GM21723 (cell line): ENCODE measurements around the gene ESRRG.
"Not testable (repeated sequence)": the region's sequence is repeated elsewhere in the genome, so short reads cannot be mapped to it uniquely, and the experiment has no call there.

Experiments used
- ATAC-seq: cut with Tn5 transposase; IDR thresholded peaks from one replicate; pipeline ENCODE4 v1.9.1; 2021; ENCODE audit warnings: mild to moderate bottlenecking, moderate library complexity; ENCODE audit not compliant: unreplicated experiment

The ESRRG gene

DNA sequence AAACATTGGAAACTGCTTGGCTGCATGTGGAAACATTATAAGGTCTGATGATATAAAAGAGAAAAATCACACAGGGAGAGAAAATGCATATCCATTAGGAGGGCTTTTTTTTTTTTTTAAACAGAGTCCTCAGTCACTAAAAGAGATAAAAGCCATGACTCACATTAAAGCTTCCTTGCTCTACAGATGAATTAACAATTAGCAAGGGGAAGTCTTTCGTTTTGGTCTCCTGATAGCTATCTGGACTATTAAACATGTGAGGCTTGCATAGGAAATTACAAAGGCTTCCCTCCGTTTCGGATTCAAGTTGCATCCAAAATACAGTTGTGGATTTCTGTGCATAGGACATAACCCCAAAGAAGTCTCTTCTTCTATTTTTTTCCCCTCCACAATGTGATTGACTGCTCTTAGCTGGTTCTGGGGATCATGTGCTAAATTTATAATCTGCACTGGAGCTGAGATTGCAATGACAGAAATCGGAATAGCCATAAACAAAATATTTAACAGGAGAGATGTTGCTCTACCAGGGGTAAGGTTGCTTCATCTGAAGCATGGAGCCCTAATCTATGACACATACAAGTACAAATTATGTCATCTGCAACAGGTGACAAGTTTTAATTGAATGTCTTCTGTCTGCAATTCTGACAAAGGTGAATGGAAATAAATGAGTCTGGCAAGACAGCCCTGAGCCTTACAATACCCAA lies 146.8 kb downstream of the ESRRG start:
- no peak for ATAC-seq

GRCh38 chr1:216566641-216567205 lies 156.5 kb downstream of the ESRRG start:
- ATAC-seq: no peak

DNA sequence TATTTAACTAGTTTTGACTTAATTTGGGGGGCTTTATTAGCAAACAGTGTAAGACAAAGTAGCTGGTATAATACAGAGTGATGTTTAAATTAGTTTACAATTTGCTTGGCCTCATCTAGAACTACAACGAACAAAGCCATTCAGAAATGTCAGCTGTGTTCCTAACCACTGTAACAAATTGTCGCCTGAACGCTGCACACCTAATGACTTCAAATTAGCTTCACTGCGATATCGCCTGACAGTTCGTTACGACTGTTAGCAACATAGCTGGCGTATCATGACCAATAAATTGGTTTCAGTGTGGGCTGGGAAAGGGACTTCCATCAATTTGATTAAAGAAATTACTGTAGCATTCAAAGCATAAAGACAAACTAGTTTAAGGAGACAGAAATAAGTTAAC lies 160.1 kb downstream of the ESRRG start:
- ATAC-seq: no peak

GRCh38 chr1:216562383-216562782 lies 160.8 kb downstream of the ESRRG start:
- ATAC-seq: no peak

- ATAC-seq: no peak
Measured at GRCh38 chr1:216560527-216560926, 162.7 kb downstream of the ESRRG start.

- no peak for ATAC-seq
Measured at GRCh38 chr1:216559359-216559758, 163.9 kb downstream of the ESRRG start.

- ATAC-seq: no peak
Measured at GRCh38 chr1:216555653-216556052, 167.6 kb downstream of the ESRRG start.

DNA sequence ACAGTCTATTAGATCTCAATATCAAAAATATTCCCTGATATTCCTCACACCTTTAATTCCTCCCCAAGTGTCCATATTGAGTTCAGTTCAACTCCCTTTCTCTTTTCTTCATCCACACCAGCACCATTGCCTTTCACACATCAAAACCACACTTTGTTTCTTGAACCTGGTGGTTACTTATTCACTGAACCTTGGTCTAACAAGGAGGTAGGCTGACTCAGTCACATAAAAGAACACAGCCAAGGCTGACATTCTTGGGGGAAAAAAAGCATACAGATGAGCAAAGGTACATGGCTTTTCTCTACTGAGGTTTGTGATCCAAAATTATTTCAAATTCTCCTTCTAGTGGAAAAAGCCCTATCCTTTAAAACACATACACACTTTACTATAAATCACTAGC lies 168.3 kb downstream of the ESRRG start:
- ATAC-seq: no peak

DNA sequence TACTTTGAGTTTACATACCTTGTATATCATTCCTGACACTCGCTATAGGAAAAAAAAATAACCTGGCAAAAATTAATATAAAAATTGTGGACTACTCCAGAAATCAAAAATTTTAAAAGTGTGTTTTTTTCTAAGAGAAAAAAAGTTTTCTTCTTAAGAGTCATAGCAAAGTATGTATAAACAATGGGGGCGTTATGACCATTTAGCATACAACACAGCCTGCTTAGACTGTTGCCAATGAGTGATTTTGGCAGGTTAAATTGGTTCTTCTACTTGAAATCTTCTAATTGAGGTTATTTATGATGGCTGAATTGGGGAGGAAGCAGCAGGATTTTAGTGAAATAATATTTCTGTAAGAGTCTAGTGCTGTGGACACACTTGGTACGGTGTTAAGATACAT lies 169.5 kb downstream of the ESRRG start:
- ATAC-seq: no peak

- no peak for ATAC-seq
Measured at GRCh38 chr1:216553040-216553439, 170.2 kb downstream of the ESRRG start.

- no peak for ATAC-seq
Measured at GRCh38 chr1:216549796-216550195, 173.4 kb downstream of the ESRRG start.

DNA sequence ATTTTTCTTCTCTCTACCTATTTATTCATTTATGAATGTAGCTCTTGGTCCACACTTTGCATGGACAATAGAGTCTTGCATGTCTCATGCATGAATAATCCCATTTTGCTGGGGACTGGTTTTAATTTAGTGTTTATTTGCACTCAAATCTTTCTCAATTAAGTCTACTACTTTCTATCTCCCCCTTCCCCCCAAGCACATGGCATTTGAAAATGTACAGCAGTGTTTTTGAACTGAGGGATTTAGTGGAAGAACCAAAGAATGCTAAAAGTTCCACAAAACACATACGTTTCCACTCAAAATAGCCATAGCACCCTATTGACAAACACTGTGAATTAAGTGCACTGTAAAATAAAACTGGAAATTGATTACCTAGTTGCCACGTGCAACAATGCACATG lies 180.5 kb downstream of the ESRRG start:
- no peak for ATAC-seq

GRCh38 chr1:216542263-216542662 lies 181.0 kb downstream of the ESRRG start:
- no peak for ATAC-seq

- no peak for ATAC-seq
Measured at GRCh38 chr1:216535751-216536150, 187.5 kb downstream of the ESRRG start.

DNA sequence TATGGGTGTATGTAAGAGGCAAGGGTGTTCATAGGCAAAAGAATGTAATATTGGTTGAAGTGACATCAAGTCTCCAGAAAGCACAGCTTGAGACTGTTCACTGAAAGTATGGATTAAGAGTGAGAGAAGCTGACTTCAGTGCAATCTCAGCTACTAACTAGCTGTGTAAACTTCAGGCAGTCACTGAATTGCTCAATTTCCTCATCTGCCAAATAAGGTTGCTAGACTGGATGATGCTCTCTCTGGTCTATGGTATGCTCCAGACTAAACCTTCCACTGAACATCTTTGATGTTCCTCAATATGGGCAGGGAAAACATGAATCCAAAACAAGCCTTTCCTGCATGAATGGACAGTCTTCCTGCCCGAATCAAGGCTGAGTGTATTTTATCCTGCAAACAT lies 188.2 kb downstream of the ESRRG start:
- no peak for ATAC-seq

DNA sequence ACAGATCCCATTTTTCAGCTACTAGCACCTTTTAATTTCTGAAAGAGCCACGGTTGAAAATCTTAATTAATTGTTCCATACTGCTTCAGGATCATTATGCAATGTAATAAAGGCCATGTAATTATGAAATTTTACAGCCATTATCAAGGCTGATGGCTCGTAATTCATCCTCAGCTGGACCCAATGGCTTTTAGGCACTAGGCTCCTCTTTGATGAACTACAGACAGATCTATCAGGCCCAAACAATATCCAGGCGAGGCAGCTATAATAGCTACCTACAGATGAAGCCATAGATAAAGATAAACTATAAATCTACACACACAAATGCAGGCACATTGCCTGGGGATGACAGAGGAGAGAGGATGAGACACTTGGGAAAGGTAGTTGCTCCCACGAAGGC lies 189.5 kb downstream of the ESRRG start:
- no peak for ATAC-seq

DNA sequence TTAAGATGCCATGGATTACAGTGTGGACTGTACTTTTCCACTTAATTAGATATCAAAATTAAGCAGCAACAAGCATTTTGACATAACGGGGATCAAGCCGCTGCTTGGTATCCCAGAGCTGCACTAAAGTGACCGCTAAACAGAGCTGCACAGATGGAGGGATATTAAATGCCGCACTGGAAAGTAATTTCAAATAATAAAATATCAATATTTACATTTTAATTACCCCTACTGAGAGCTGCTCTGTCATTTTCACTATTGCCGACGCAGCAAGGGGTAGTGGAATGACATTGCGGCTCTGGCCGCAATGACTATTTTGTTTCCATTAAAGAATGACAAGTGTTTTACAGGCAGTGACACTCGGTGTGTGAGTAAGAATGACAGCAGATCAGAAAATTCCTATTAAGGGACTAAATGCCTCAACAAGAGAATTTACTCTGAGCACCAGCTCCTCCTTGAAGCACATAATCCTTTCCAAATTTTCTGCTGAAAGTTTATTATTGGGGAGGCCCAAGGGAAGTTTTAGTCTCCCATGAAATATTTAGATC lies 190.9 kb downstream of the ESRRG start:
- ATAC-seq: no peak

DNA sequence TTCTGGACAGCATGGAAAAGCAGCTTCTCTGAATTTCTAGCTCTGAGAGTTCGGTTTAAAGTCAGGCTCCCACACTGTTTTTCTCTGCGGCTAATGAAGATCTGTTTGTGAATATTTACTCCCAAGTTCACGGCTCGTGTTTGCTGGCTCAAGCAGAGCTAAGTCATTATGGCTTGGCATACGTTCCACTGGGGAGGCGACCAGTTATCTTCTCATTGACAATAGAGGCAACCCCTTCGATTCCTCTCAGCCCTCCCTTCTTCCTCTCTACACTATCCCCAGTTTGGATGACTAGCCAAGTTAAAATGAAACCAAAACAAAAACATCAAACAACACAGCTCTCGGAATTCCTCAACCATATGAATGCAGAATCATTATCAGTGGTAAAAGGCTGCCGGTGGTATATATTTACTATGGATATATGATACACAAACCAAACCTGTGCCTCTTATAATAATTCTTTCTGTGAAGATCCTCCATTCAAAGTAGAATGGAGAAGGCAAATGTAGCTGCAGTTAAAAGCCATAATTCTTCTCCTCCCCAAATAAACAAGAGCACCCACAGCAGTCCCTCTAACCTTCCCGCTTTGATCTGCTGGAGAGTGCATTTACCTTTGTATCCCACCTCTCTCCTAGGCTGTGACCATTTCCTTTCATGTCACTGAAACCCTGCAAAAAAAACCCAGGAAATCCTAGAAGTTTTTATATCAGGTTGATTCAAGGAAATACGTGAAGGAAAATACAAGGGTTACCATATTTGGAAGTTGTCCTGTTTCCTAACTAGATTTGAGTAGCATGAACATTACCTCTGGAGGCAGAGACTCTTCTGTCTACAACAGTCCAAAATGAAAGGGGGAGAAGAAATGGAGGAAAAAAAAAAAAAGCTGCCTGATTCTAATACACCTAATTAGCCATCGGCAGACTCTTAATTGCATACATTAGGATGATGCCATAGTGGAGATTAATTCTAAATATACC lies 191.7 kb downstream of the ESRRG start:
- ATAC-seq: peak; percentile 32

GRCh38 chr1:216529851-216530250 lies 193.4 kb downstream of the ESRRG start:
- ATAC-seq: not testable (repeated sequence)

- ATAC-seq: peak; percentile 97
Measured at GRCh38 chr1:216528816-216529215, 194.4 kb downstream of the ESRRG start.

DNA sequence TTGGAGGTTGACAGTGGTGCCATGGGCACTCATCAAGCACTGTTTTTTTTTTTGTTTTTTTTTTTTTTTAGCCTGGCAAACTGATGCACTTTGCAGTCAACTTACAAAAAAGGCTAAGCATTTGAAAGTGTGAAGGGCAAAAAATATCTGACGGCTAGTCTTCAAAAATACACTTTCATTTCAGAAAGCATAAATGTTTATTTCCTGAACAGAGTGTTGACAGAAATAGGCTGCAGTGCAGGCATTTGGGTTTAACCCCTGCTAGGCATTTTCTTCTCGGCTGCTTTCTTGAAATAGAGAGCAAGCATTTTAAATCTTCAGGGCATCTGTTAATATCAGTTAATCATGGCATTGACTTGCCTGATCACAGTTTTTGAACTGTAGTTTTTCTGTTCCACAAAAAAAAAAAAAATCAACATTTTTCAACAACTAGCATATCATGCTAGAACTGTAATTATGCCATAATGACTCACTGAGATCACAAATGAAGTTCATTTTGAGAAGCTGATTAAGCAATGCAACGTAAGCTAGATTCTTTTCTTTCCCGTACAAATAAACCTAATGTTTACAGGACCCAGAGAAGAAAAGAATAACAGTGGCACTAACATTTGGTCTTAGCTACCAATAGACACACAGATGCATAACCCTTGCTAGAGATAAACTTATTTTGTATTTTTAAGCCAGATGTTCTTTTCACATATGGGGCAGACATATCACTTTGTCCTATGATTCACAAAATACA lies 199.6 kb downstream of the ESRRG start:
- no peak for ATAC-seq
